ENCODE data around the gene CCDC148.
A peak's percentile ranks its signal among the peaks of the same experiment; 100 is the strongest.

CCDC148 gene

DNA sequence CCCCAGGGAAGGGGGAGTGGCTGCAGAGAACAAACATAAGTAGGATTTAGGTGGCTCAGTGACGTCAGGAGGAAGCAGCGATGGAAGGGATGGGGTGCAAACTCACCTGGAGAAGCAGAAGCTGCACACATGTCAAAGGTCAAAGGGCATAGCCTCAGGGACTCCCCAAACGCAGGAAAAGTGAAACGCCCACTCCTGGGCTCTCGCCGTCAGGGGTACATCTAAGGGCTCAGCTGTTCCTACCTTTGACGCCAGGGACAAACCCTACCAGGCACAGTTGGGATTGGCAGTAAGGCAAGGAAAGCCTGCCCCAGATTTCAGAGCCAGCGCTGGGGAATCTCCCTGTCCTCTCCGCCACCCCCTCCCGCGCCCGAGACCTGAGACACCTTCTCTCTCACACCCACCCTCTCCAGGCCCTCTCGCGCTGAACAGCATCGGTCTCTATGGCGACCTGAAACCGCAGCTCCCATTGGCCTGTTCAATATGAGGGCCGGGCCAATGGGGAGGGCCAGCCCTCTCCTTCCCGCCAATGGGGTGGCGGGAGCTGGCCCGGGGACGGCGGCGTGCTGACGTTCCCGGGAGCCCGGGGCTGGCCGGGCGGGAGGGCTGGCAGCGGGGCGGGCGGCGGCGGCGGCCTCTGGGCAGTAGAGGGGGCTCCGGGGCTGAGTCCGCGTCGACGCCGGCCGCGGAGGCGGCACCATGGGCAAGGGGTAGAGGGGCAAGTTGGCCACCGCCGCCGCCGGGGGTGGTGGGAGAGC lies at the start of gene CCDC148, which contains the start of gene PKP4:
Gene CCDC148, minus strand, starts transcription at position 445 of the 758 bp plus-strand sequence. Its CDS starts 314 bp downstream, at position 131.
Gene PKP4, plus strand, starts transcription at position 644 of the 758 bp plus-strand sequence. CDS start 76,233 bp downstream, outside the sequence.
- H3K36me3 ChIP-seq (ENCODE audit: insufficient read depth, insufficient read length, low read length) = no peaks in the 10 kb centered on the region
- no peaks in the 10 kb centered on the region for H3K9me3 ChIP-seq (ENCODE audit: insufficient read depth, low read length)
- peak within 1 kb of the TSS; percentile 96 for H3K9ac ChIP-seq (ENCODE audit: insufficient read length, low read depth)
- no peaks in the 10 kb centered on the region for H3K27me3 ChIP-seq (ENCODE audit: insufficient read depth, insufficient read length)
- no peak for TF ChIP-seq SUZ12 (IDR thresholded peaks at IDR 0.05; ENCODE audit: extremely low read depth, insufficient read depth, insufficient read length)
- no peak for TF ChIP-seq ZNF274 (IDR thresholded peaks at IDR 0.05; ENCODE audit: low read depth, low read length)
- H3K4me1 ChIP-seq (ENCODE audit: insufficient read depth, insufficient read length) = no peaks in the 10 kb centered on the region
- peak within 1 kb of the TSS; percentile 85 for H3K4me3 ChIP-seq (ENCODE audit: insufficient read length, low read depth)
- DNase-seq (ENCODE audit: low read depth, low spot score) = peak; percentile 91

- TF ChIP-seq YY1 (IDR thresholded peaks at IDR 0.05; ENCODE audit: insufficient read depth, insufficient read length) (no peak), SUZ12 (IDR thresholded peaks at IDR 0.05; ENCODE audit: extremely low read depth, insufficient read depth, insufficient read length) (no peak), ZNF274 (IDR thresholded peaks at IDR 0.05; ENCODE audit: low read depth, low read length) (no peak)
- peaks cover 3% of the 10 kb centered on the region for H3K4me1 ChIP-seq (ENCODE audit: insufficient read depth, insufficient read length)
- H3K4me3 ChIP-seq (ENCODE audit: insufficient read length, low read depth) = no peak overlapping the region
- no peak overlapping the region for H3K9ac ChIP-seq (ENCODE audit: insufficient read length, low read depth)
- DNase-seq (ENCODE audit: low read depth, low spot score) = no peak
- peaks cover 8% of the 10 kb centered on the region for H3K36me3 ChIP-seq (ENCODE audit: insufficient read depth, insufficient read length, low read length)
- H3K9me3 ChIP-seq (ENCODE audit: insufficient read depth, low read length) = no peaks in the 10 kb centered on the region
- no peaks in the 10 kb centered on the region for H3K27me3 ChIP-seq (ENCODE audit: insufficient read depth, insufficient read length)
Observed at GRCh38 chr2:158505448-158505934, 48.9 kb upstream of the CCDC148 start.

DNA sequence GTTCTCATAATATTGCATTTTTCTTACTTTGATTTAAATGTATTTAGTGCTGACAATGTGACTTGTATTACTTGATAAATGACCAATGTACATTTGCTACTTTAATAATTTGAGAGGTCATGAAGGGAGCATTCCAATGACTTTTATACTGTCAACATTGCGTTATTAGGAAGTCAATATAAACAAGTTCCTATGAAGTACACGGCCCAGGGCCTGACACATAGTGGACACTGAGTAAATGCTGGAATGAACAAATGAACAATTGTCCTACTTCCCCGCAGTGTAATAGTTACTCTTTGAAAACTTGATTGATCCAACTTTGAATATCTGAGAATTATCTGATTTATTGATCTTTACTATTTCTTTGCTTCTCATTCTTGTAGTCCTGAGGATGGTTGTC lies 47.5 kb upstream of the CCDC148 start:
- Histone ChIP-seq H3K27me3 (ENCODE audit: insufficient read depth, insufficient read length) (no peaks in the 10 kb centered on the region), H3K4me3 (ENCODE audit: insufficient read length, low read depth) (no peak overlapping the region), H3K36me3 (ENCODE audit: insufficient read depth, insufficient read length, low read length) (peaks cover 13% of the 10 kb centered on the region), H3K4me1 (ENCODE audit: insufficient read depth, insufficient read length) (peaks cover 3% of the 10 kb centered on the region), H3K9me3 (ENCODE audit: insufficient read depth, low read length) (no peaks in the 10 kb centered on the region), H3K9ac (ENCODE audit: insufficient read length, low read depth) (no peak overlapping the region)
- DNase-seq (ENCODE audit: low read depth, low spot score) = no peak
- TF ChIP-seq ZNF274 (IDR thresholded peaks at IDR 0.05; ENCODE audit: low read depth, low read length) (no peak), SUZ12 (IDR thresholded peaks at IDR 0.05; ENCODE audit: extremely low read depth, insufficient read depth, insufficient read length) (no peak), YY1 (IDR thresholded peaks at IDR 0.05; ENCODE audit: insufficient read depth, insufficient read length) (no peak)

DNA sequence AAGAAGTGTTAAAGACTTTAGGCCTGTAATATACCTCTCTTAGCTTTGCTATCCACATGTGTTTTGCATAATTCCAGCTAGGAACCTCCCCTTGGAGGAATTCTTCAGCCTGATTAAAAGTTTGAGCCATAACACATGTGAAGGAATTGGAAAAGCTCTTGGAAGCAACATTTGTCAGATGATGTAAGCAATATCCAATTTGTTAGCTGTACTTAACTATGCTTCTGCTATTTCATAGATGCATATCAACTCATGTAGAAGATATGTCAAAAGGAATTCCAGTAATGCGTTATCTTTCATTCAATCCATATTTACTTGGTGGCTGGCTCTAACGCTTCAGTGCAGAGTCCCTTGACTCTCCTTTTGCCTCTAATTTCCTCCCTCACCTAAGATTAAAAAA lies 46.4 kb upstream of the CCDC148 start:
- Histone ChIP-seq H3K4me1 (ENCODE audit: insufficient read depth, insufficient read length) (peaks cover 3% of the 10 kb centered on the region), H3K36me3 (ENCODE audit: insufficient read depth, insufficient read length, low read length) (peaks cover 15% of the 10 kb centered on the region), H3K27me3 (ENCODE audit: insufficient read depth, insufficient read length) (no peaks in the 10 kb centered on the region), H3K9ac (ENCODE audit: insufficient read length, low read depth) (no peak overlapping the region), H3K9me3 (ENCODE audit: insufficient read depth, low read length) (no peaks in the 10 kb centered on the region), H3K4me3 (ENCODE audit: insufficient read length, low read depth) (no peak overlapping the region)
- TF ChIP-seq SUZ12 (IDR thresholded peaks at IDR 0.05; ENCODE audit: extremely low read depth, insufficient read depth, insufficient read length) (no peak), YY1 (IDR thresholded peaks at IDR 0.05; ENCODE audit: insufficient read depth, insufficient read length) (no peak), ZNF274 (IDR thresholded peaks at IDR 0.05; ENCODE audit: low read depth, low read length) (no peak)
- no peak for DNase-seq (ENCODE audit: low read depth, low spot score)

DNA sequence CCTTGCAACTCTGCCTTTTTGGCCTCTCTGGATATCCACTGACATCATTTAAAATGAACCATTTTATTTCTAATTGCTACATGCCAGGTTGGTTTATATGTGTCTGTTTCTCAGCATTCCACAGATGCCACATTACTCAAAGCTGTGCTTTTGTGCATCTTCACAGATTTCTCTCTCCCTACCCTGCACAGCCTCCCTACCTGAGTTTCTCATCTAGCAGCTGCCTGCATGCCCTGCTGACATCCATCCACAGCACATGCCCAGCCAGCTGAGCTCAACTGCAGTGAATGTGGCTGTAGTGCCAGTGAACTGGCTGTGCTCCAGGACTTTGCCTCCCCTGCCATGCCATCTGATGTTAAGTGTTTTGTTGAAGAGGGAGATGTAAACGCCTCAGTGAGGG lies 44.7 kb upstream of the CCDC148 start:
- no peaks in the 10 kb centered on the region for H3K27me3 ChIP-seq (ENCODE audit: insufficient read depth, insufficient read length)
- TF ChIP-seq ZNF274 (IDR thresholded peaks at IDR 0.05; ENCODE audit: low read depth, low read length) (no peak), YY1 (IDR thresholded peaks at IDR 0.05; ENCODE audit: insufficient read depth, insufficient read length) (no peak), SUZ12 (IDR thresholded peaks at IDR 0.05; ENCODE audit: extremely low read depth, insufficient read depth, insufficient read length) (no peak)
- no peaks in the 10 kb centered on the region for H3K9me3 ChIP-seq (ENCODE audit: insufficient read depth, low read length)
- H3K36me3 ChIP-seq (ENCODE audit: insufficient read depth, insufficient read length, low read length) = peaks cover 15% of the 10 kb centered on the region
- no peak for DNase-seq (ENCODE audit: low read depth, low spot score)
- H3K9ac ChIP-seq (ENCODE audit: insufficient read length, low read depth) = no peak overlapping the region
- H3K4me3 ChIP-seq (ENCODE audit: insufficient read length, low read depth) = no peak overlapping the region
- peaks cover 4% of the 10 kb centered on the region for H3K4me1 ChIP-seq (ENCODE audit: insufficient read depth, insufficient read length)

DNA sequence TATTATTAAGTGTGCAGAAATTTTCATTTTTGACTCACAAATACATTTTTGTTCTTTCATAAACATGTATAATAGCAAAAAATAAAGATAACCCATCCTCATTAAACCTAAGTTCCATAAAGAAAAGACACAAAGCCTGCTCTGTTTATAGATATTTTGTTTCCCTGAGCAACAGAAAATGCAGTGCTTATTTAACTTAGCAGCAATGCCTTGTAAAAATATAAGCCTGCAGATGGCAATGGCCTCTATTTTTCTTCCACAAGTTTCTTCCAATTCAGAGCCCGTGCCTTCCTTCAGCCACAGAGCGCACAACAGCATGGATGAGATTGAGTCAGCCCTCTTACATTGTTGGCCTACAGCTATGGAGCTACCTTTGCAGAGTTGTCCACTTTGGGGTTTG lies 43.8 kb upstream of the CCDC148 start:
- peaks cover 15% of the 10 kb centered on the region for H3K36me3 ChIP-seq (ENCODE audit: insufficient read depth, insufficient read length, low read length)
- H3K4me3 ChIP-seq (ENCODE audit: insufficient read length, low read depth) = no peak overlapping the region
- no peak for TF ChIP-seq SUZ12 (IDR thresholded peaks at IDR 0.05; ENCODE audit: extremely low read depth, insufficient read depth, insufficient read length)

GRCh38 chr2:158499383-158499782 lies 42.8 kb upstream of the CCDC148 start:
- Histone ChIP-seq H3K36me3 (ENCODE audit: insufficient read depth, insufficient read length, low read length) (peaks cover 15% of the 10 kb centered on the region), H3K4me3 (ENCODE audit: insufficient read length, low read depth) (no peak overlapping the region), H3K9me3 (ENCODE audit: insufficient read depth, low read length) (no peaks in the 10 kb centered on the region), H3K9ac (ENCODE audit: insufficient read length, low read depth) (no peak overlapping the region), H3K27me3 (ENCODE audit: insufficient read depth, insufficient read length) (no peaks in the 10 kb centered on the region), H3K4me1 (ENCODE audit: insufficient read depth, insufficient read length) (peaks cover 2% of the 10 kb centered on the region)
- TF ChIP-seq YY1 (IDR thresholded peaks at IDR 0.05; ENCODE audit: insufficient read depth, insufficient read length) (no peak), SUZ12 (IDR thresholded peaks at IDR 0.05; ENCODE audit: extremely low read depth, insufficient read depth, insufficient read length) (no peak), ZNF274 (IDR thresholded peaks at IDR 0.05; ENCODE audit: low read depth, low read length) (no peak)
- DNase-seq (ENCODE audit: low read depth, low spot score) = no peak

More for the DNA sequence above, 43.8 kb upstream of the CCDC148 start:
- DNase-seq (ENCODE audit: low read depth, low spot score) = no peak
- H3K4me1 ChIP-seq (ENCODE audit: insufficient read depth, insufficient read length) = peaks cover 2% of the 10 kb centered on the region
- no peak overlapping the region for H3K9ac ChIP-seq (ENCODE audit: insufficient read length, low read depth)
- H3K9me3 ChIP-seq (ENCODE audit: insufficient read depth, low read length) = no peaks in the 10 kb centered on the region
- H3K27me3 ChIP-seq (ENCODE audit: insufficient read depth, insufficient read length) = no peaks in the 10 kb centered on the region
